ENCODE data around the gene ZCCHC7. TPM values are rescaled to one million over a fixed set of nuclear protein-coding genes. Genes with fewer than 3 reads are reported as not detected.
A peak's percentile ranks its signal among the peaks of the same experiment; 100 is the strongest.

Gene ZCCHC7
- total and polyA plus RNA-seq, 10 of the 15 experiments (the other 5 are each of a cell fraction or from before 2014, with no cell fraction given), result 42.9 to 178 (median 53.3) TPM

GRCh38 chr9:37141015-37141414 is 20.6 kb downstream of the ZCCHC7 start:
- Histone ChIP-seq H3K79me2 (ENCODE audit: control insufficient read depth, insufficient read depth, low read length) (peaks cover 96% of the 10 kb centered on the region), H3K4me2 (ENCODE audit: control insufficient read depth, insufficient read depth) (no peak overlapping the region; the same call in 1 of the 2 replicates), H3K27ac (ENCODE audit: control insufficient read depth, insufficient read depth) (peak overlapping the region; percentile 62), H3K9ac (ENCODE audit: control insufficient read depth, insufficient read depth, low read length) (no peak overlapping the region), H2AFZ (ENCODE audit: control insufficient read depth, low read depth, low read length) (no peak overlapping the region), H4K20me1 (ENCODE audit: control insufficient read depth, insufficient read depth) (no peaks in the 10 kb centered on the region), H3K36me3 (ENCODE audit: control insufficient read depth in 2 of 2, insufficient read depth in 2 of 2, low read length in 1 of 2) (no peaks in the 10 kb centered on the region; a peak in 1 of 4 replicates), H3K9me3 (replicated peaks; ENCODE audit: control insufficient read depth, insufficient read depth, low read length) (no peaks in the 10 kb centered on the region; the same call in 1 of the 3 replicates), H3K4me3 (peak overlapping the region; percentile 54; the same call in 1 of the 2 replicates), H3K27me3 (replicated peaks in 1 of 2; ENCODE audit: control insufficient read depth in 2 of 2, insufficient read depth in 2 of 2, low read length in 1 of 2) (no peaks in the 10 kb centered on the region), H3K4me1 (ENCODE audit: control insufficient read depth, insufficient read depth, low read length) (peaks cover 28% of the 10 kb centered on the region)
- 35% methylated on average over 2 of the region's 2 CpGs for WGBS (ENCODE audit: insufficient coverage, insufficient replicate concordance, low lambda C conversion rate, missing lambda C conversion rate)
- peak; percentile 43 for ATAC-seq
- BruUV-seq (replicated peaks), result no TSS peak
- intact Hi-C loops (cut with micrococcal nuclease; ENCODE audit: unreplicated experiment) (loop anchor here (2.0 kb wide), 2 partner anchors 20 to 230 kb away; partner anchors contain the start of gene ZCCHC7), in situ Hi-C loops (cut with MboI) (no loop called here)
- no peak for TF ChIP-seq NR2C1 (IDR thresholded peaks at IDR 0.05)
- peak; percentile 65 to 77; a peak in 2 of 4 replicates for TF ChIP-seq IKZF2 (IDR thresholded peaks at IDR 0.05)
- 0 out of 2 replicates have a peak, but pooled peaks have one; percentile 54 for TF ChIP-seq RELB (IDR thresholded peaks at IDR 0.05; ENCODE audit: low read depth)
- TF ChIP-seq MEF2A (IDR thresholded peaks at IDR 0.05; ENCODE audit: insufficient read depth, low read depth, low read length), result 0 out of 2 replicates have a peak, but pooled peaks have one; percentile 16
- TF ChIP-seq NBN (IDR thresholded peaks at IDR 0.05), result 0 out of 2 replicates have a peak, but pooled peaks have one; percentile 34
- TF ChIP-seq MLLT1 (IDR thresholded peaks at IDR 0.05), result peak; percentile 71
- TF ChIP-seq SIN3A (IDR thresholded peaks at IDR 0.05; ENCODE audit: low read depth, low read length), result no peak
- peak; percentile 49; the same call in 1 of the 2 replicates for TF ChIP-seq IKZF1 (conservative IDR thresholded peaks at IDR 0.05)
- TF ChIP-seq FOS (IDR thresholded peaks at IDR 0.05; ENCODE audit: borderline replicate concordance, extremely low read depth, insufficient read length), result no peak
- TF ChIP-seq FOXM1 (IDR thresholded peaks at IDR 0.05; ENCODE audit: low read depth, low read length), result peak; percentile 43; the same call in 1 of the 2 replicates
- TF ChIP-seq MTA2 (IDR thresholded peaks at IDR 0.05; ENCODE audit: low read depth), result peak; percentile 55
- peak; percentile 59 for TF ChIP-seq RUNX3 (IDR thresholded peaks at IDR 0.05; ENCODE audit: low read length)
- ChIA-PET CTCF (interaction anchor here (1.5 kb wide), 1 partner anchor 145 kb away, joined by 4 read pairs; no protein-coding TSS in a partner anchor), SMC1A (ENCODE audit: uncharacterized antibody, unreplicated experiment) (interaction anchor here (1.9 to 2.1 kb wide), 2 partner anchors 16 to 161 kb away, joined by 4 to 7 read pairs; no protein-coding TSS in a partner anchor), RAD21 (ENCODE audit: unreplicated experiment) (interaction anchor here (1.0 kb wide), 1 partner anchor 51 kb away, joined by 3 read pairs; no protein-coding TSS in a partner anchor), POLR2A (interaction anchor here (1.2 kb wide), 1 partner anchor 20 kb away, joined by 4 read pairs; no protein-coding TSS in a partner anchor)
- no peak for FAIRE-seq
- DNase-seq (ENCODE audit: low read depth, low spot score), result no peak

Measured in GM12878 (cell line).